ENCODE results near the gene MPRIP. TPM values are rescaled to one million over a fixed set of nuclear protein-coding genes. Genes with fewer than 3 reads are reported as not detected.

MPRIP gene
- total and polyA plus RNA-seq, 2 experiments from 2014 or later, result 80.4 to 172 TPM

GRCh38 chr17:17062356-17062755 is 20.1 kb downstream of the MPRIP start:
- peak in 1 of 2 donors; percentile 45 for DNase-seq (ENCODE audit: low read depth in 1 of 2, low spot score in 1 of 2)

DNA sequence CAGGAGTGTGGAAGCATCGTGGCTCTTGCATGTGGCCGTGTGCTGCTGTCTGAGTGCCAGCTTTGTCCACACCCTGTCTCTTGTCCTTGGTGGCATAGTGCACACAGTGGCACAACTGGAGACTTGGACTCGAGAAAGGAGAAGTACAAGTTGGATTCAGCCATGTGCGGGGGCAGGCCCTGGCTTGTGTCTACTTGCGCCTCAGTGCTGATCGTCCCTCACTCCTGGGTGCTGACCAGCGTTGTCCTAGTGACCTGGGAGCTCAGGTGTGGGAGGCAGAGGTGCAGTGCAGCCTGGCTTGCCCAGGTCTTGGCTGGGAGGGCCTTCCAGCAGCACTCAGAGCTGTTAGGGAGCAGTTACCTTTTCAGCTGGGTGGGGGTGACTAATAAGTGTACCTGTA is 20.6 kb downstream of the MPRIP start:
- DNase-seq (ENCODE audit: low read depth in 1 of 2, low spot score in 1 of 2), result no peak
- no peak overlapping the region for H3K4me3 ChIP-seq
- H3K27me3 ChIP-seq, result no peaks in the 10 kb centered on the region
- no peak for TF ChIP-seq CTCF (IDR thresholded peaks at IDR 0.05; ENCODE audit: low read depth, low read length)
- no peaks in the 10 kb centered on the region for H3K9me3 ChIP-seq (ENCODE audit: low read depth)
- no peaks in the 10 kb centered on the region for H3K36me3 ChIP-seq
- H3K4me1 ChIP-seq (ENCODE audit: low read depth), result no peaks in the 10 kb centered on the region
- peak overlapping the region; percentile 22 for H3K27ac ChIP-seq

More at GRCh38 chr17:17062356-17062755, 20.1 kb downstream of the MPRIP start:
- no peak for TF ChIP-seq CTCF (IDR thresholded peaks at IDR 0.05; ENCODE audit: low read depth, low read length)
- no peak overlapping the region for H3K4me3 ChIP-seq
- H3K9me3 ChIP-seq (ENCODE audit: low read depth), result no peaks in the 10 kb centered on the region
- no peak overlapping the region for H3K27ac ChIP-seq
- H3K4me1 ChIP-seq (ENCODE audit: low read depth), result no peaks in the 10 kb centered on the region
- no peaks in the 10 kb centered on the region for H3K36me3 ChIP-seq
- no peaks in the 10 kb centered on the region for H3K27me3 ChIP-seq

DNA sequence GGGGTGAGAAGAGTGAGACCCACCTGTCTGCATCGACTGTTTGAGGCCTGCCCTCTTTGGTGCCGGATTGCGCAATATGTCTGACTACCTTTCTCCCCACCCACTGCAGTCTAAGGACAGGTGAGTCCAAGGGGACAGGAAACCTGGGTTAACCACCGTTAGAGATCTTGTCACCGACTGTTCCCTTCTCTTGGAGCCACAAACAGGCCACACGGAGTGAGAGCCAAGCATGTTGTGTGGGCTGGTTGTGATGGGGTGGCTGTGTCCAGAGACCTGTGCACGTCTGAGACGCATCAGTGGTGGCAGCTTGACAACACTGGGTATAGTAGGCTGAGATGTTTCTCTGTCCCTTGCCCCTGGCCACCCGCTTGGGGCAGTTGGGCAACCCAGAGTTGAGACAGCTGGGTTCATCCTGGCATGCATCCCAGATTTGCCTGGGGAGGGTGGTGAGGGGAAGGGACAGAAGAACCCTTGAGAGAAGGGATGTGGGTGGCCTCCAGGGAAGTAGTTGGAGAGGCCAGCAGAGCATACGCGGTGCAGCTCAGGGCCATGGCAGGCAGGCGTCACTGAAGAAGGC is 21.4 kb downstream of the MPRIP start:
- no peaks in the 10 kb centered on the region for H3K36me3 ChIP-seq
- no peaks in the 10 kb centered on the region for H3K9me3 ChIP-seq (ENCODE audit: low read depth)
- no peak for DNase-seq (ENCODE audit: low read depth in 1 of 2, low spot score in 1 of 2)
- H3K27me3 ChIP-seq, result no peaks in the 10 kb centered on the region
- TF ChIP-seq CTCF (IDR thresholded peaks at IDR 0.05; ENCODE audit: low read depth, low read length), result no peak
- H3K4me3 ChIP-seq, result no peak overlapping the region
- no peaks in the 10 kb centered on the region for H3K4me1 ChIP-seq (ENCODE audit: low read depth)
- no peak overlapping the region for H3K27ac ChIP-seq

GRCh38 chr17:17064322-17064721 is 22.1 kb downstream of the MPRIP start:
- H3K27ac ChIP-seq, result no peak overlapping the region
- no peaks in the 10 kb centered on the region for H3K36me3 ChIP-seq
- H3K4me1 ChIP-seq (ENCODE audit: low read depth), result no peaks in the 10 kb centered on the region
- H3K9me3 ChIP-seq (ENCODE audit: low read depth), result no peaks in the 10 kb centered on the region
- no peak for DNase-seq (ENCODE audit: low read depth in 1 of 2, low spot score in 1 of 2)
- no peak for TF ChIP-seq CTCF (IDR thresholded peaks at IDR 0.05; ENCODE audit: low read depth, low read length)
- no peaks in the 10 kb centered on the region for H3K27me3 ChIP-seq
- no peak overlapping the region for H3K4me3 ChIP-seq

DNA sequence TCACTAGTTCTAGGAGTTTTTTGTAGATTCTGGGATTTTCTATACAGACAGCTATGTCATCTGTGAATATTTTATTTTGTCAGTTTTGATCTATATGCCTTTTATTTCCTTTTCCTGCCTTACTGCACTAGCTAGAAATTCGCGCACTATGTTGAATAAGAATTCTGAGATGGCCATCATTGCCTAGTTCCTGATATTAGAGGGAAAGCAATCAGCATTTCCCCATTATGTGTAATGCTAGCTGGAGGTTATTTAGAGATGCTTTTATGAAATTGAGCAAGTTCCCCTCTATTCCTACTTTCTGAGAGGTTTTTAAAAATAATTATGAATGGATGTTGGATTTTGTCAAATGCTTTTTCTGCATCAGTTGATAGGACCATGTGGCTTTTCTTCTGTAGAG is 23.8 kb downstream of the MPRIP start:
- H3K36me3 ChIP-seq, result no peaks in the 10 kb centered on the region
- H3K27me3 ChIP-seq, result no peaks in the 10 kb centered on the region
- no peak for DNase-seq (ENCODE audit: low read depth in 1 of 2, low spot score in 1 of 2)
- TF ChIP-seq CTCF (IDR thresholded peaks at IDR 0.05; ENCODE audit: low read depth, low read length), result no peak
- H3K9me3 ChIP-seq (ENCODE audit: low read depth), result no peaks in the 10 kb centered on the region
- no peak overlapping the region for H3K4me3 ChIP-seq
- no peaks in the 10 kb centered on the region for H3K4me1 ChIP-seq (ENCODE audit: low read depth)
- H3K27ac ChIP-seq, result no peak overlapping the region
